Renal pelvis (tissue), 4 donors: ENCODE results near the gene CZIB. TPM values are rescaled to one million over a fixed set of nuclear protein-coding genes. Genes with fewer than 3 reads are reported as not detected.

Experiments
- DNase-seq: peaks from one replicate; pipeline ENCODE4 v3.0.0-alpha.2; 2013
- polyA plus RNA-seq, 3 donors: library from polyadenylated mRNA; unstranded; fragments of 120-200 nt; gene quantifications; one replicate each; pipeline ENCODE4 v1.2.1, GENCODE V29; 2013; ENCODE audit not compliant: insufficient read length in 3 of 3

CZIB gene
- polyA plus RNA-seq, 3 donors: 93.9 to 98.2 (median 97.0) TPM

DNA sequence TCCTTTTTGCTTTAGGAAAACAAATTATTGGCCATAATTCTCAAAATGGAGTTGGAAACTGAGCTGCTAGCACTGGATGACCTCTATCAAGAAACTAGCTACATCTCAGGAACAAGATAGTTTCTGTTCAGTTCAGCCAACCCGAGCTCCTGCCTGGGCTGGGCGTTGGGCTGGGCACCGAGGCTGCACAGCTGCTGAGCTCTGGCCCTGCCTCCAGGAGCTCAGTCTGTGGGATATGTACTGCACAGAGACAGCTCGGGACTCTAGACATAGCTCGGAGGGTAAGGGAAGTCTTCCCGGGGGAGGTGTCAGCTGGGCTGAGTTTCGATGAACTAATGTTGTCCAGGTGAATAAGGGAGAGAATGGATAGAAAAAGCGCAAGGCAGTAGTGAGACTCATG, 53.5 kb downstream of the CZIB start:
- DNase-seq: no peak

- DNase-seq: no peak
Observed at GRCh38 chr1:53166366-53166765, 54.1 kb downstream of the CZIB start.

DNA sequence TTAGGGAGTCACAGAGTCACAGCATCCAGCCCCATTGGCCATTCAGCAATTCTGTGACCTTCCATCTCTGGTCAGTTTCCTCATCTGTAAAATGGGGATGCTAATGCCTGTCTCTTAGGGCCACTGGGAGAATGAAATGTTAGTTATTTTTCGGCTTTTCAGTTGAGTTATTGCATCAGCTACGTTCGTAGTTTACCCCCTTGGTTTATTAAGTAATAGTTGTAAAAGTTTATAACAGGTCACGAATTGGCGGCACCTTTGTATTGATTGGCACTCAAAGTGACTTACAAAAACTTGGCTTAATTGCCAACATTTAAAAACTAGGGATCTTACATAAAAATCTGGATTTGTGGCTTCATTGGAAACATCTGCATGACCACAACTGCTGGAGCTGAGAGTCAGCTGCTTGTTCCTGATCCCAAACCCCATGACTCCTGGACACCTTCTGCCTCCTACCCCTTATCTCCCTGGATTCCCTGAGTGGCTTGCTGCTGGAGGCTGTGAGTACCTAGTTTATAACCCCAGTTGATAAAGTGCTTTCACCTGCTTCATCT, 54.9 kb downstream of the CZIB start:
- DNase-seq: no peak

Other genes starting within 250 kb of the CZIB start
- 1 to 10 TPM; 1.6 to 2.0 (median 1.7) TPM for gene PODN, start 158.4 kb downstream of the CZIB start, polyA plus RNA-seq
- under 1 TPM; 0.08 to 0.09 (median 0.09) TPM for gene SLC1A7, start 78.0 kb downstream of the CZIB start, polyA plus RNA-seq
- gene CPT2, start 23.8 kb downstream of the CZIB start, polyA plus RNA-seq: 10 to 100 TPM; 27.8 to 32.7 (median 32.1) TPM
- gene MAGOH, start 17.9 kb upstream of the CZIB start, polyA plus RNA-seq: 10 to 100 TPM; 74.4 to 91.3 (median 90.1) TPM
- gene LRP8, start 107.4 kb upstream of the CZIB start, polyA plus RNA-seq: 1 to 10 TPM; 7.2 to 8.5 (median 7.3) TPM
- under 1 TPM; 0.04 to 0.21 (median 0.15) TPM for gene DMRTB1, start 238.8 kb upstream of the CZIB start, polyA plus RNA-seq